Pancreas (tissue), 10 donors: ENCODE data around the gene HTR6. TPM values are rescaled to one million over a fixed set of nuclear protein-coding genes. Genes with fewer than 3 reads are reported as not detected.
"Not testable (repeated sequence)": the region's sequence is repeated elsewhere in the genome, so short reads cannot be mapped to it uniquely, and the experiment has no call there.

Experiments used
- ATAC-seq, 4 donors: fragments of 200-7000 bp; cut with Tn5 transposase; one replicate each; pipeline versions ENCODE4 v1.8.0 to v1.9.1; 2020; ENCODE audit warnings: mild to moderate bottlenecking in 4 of 4, moderate library complexity in 4 of 4
- DNase-seq, 6 donors: peaks; one replicate each; pipeline ENCODE4 v3.0.0-alpha.2; 2020
- FAIRE-seq: peaks from 2 replicates; lab custom pipeline; 2012; peaks lifted over from hg19 to GRCh38; lab: Jason Lieb, UNC
- H3K27ac ChIP-seq, 4 donors: fragments of 200-600 bp; sonication (generic); 1 replicate in 3 of 4; 2 replicates in 1 of 4; pipeline versions ENCODE4 v1.5.0 to v1.8.0; 2020
- H3K27me3 ChIP-seq, 4 donors: fragments of 200-600 bp; one replicate each; pipeline ENCODE4 v1.8.0; 2021
- H3K36me3 ChIP-seq, 3 donors: fragments of 200-600 bp; sonication (generic) in 1 of 3; one replicate each; pipeline versions ENCODE4 v1.5.0 to v1.8.0; 2020 to 2021
- H3K4me1 ChIP-seq, 3 donors: fragments of 200-600 bp; one replicate each; pipeline ENCODE4 v1.8.0; 2021
- H3K4me3 ChIP-seq, 4 donors: fragments of 200-600 bp; sonication (generic) in 2 of 4; one replicate each; pipeline versions ENCODE4 v1.5.0 to v1.8.0; 2020 to 2021
- H3K9me3 ChIP-seq, 4 donors: fragments of 200-600 bp; one replicate each; pipeline ENCODE4 v1.8.0; 2021
- WGBS, 2 donors: extraction: QIAGEN DNeasy Blood & Tissue Kit; methylation state at CpG; one replicate each; pipeline ENCODE4 v1.1.7; 2013; 5-methylcytosine and 5-hydroxymethylcytosine counted together
- intact Hi-C, 3 donors: fragments of 100-400 bp; cut with DNase I; formaldehyde crosslinking; loops; one replicate each; pipeline versions ENCODE4 v1.11.1 to v1.14.2; 2022
- polyA plus RNA-seq, 2 donors: library from polyadenylated mRNA; stranded (reverse); fragments of 200-250 nt; gene quantifications; one replicate each; pipeline ENCODE4 v1.2.3, GENCODE V29; 2013
- total RNA-seq, 6 donors: library from RNA; stranded (reverse); fragmentation: NEBNext Ultra II Directional in 4 of 6; extraction: Animal tissue kit (Norgen Biotek cat#: 25700) in 4 of 6; gene quantifications; one replicate each; pipeline versions ENCODE4 v1.2.1 to v1.2.4, GENCODE V29; 2021 to 2023
- TF ChIP-seq, protein P1 (sequence below), 4 donors: fragments of 200-600 bp; sonication (generic) in 3 of 4; IDR thresholded peaks; one replicate each; pipeline versions ENCODE4 v1.5.0 to v1.8.0; 2021; ENCODE audit warnings: antibody characterized with exemption in 4 of 4
- donor health status: healthy with polysubstance abuse.
- donor health status: DM: no; HTN: no; CAD: no; lungs with moderate emphysema.
- donor health status: DM: no; HTN: no; CAD: no.
- donor health status: control.
- donor health status: control.
- donor health status: Bipolar disorder and iron deficiency.
- donor health status: DM: yes; HTN: yes; CAD: no.
- donor health status: DM: no; HTN: no; CAD: no.
- donor health status: DM: no; HTN: no; CAD: no.
- donor health status: DM: yes; HTN: yes; CAD: no.

Gene HTR6
- total and polyA plus RNA-seq, 8 donors, result not detected

DNA sequence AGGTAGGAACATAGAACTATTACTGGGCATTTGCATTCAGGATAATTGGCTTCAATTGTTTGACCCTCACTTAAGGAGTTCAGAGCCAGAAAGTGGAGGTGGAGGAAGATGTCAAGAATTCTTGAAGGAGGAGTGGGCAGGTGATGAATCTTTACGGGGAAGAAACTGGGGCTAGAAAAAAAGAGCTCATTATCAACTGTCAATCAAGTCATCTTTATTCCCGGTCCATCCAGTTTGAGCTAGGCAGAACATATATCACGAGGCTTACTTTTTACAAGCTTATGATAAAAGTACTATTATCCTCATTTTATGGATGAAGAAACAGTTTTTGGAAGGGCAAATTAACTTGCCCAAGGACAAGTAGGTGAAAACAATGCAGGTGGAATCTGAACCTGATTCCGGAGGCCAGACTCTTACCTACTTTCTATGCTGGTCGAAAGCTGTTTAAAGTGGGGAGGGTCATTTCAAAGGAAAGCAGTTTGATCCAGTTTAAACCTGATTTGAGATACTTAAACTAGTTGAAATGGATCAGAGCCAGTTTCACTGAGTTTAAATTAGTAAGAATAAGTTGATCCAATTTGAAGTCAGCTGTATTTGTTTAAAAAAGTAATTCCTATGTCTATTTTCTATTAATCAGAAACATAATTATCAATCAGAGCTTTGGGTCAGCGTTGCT lies 33.8 kb upstream of the HTR6 start:
- Histone ChIP-seq H3K9me3 (no peaks in the 10 kb centered on the region), H3K4me3 (no peak overlapping the region), H3K27ac (no peak overlapping the region), H3K4me1 (no peaks in the 10 kb centered on the region), H3K36me3 (peaks cover 0 to 14% (median 0%) of the 10 kb centered on the region in 3 donors), H3K27me3 (no peaks in the 10 kb centered on the region)
- TF ChIP-seq, protein P1, sequence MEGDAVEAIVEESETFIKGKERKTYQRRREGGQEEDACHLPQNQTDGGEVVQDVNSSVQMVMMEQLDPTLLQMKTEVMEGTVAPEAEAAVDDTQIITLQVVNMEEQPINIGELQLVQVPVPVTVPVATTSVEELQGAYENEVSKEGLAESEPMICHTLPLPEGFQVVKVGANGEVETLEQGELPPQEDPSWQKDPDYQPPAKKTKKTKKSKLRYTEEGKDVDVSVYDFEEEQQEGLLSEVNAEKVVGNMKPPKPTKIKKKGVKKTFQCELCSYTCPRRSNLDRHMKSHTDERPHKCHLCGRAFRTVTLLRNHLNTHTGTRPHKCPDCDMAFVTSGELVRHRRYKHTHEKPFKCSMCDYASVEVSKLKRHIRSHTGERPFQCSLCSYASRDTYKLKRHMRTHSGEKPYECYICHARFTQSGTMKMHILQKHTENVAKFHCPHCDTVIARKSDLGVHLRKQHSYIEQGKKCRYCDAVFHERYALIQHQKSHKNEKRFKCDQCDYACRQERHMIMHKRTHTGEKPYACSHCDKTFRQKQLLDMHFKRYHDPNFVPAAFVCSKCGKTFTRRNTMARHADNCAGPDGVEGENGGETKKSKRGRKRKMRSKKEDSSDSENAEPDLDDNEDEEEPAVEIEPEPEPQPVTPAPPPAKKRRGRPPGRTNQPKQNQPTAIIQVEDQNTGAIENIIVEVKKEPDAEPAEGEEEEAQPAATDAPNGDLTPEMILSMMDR (IDR thresholded peaks at IDR 0.05), result no peak
- ATAC-seq, result no peak
- no peak for FAIRE-seq
- no peak for DNase-seq
- 72 to 73% methylated on average over 6 of the region's 6 CpGs for WGBS, 2 donors
- intact Hi-C loops, result no loop called here

DNA sequence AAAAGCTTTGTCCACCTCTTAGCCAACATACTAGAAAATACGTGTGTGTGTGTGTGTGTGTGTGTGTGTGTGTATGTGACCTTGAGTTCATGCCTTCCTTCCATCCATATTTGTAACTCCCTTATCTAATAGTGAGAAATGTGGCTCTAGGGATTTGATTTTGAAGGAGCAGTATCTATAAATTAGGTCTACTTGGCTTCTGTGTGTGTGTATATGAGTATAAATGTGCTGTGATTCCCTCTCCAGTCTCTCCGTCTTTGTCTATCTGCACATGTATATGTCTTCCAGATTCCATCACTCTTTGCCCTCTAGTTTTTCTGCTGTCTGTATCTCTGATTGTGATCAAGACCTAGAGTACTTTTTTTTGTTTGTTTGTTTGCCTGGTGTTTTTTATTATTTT lies 32.5 kb upstream of the HTR6 start:
- FAIRE-seq, result no peak
- intact Hi-C loops, result no loop called here
- no peak overlapping the region for H3K27ac ChIP-seq
- ATAC-seq, result no peak
- H3K4me1 ChIP-seq, result no peaks in the 10 kb centered on the region
- H3K27me3 ChIP-seq, result no peaks in the 10 kb centered on the region
- TF ChIP-seq, protein P1 (IDR thresholded peaks at IDR 0.05), result no peak
- WGBS, 2 donors, result 74 to 77% methylated on average over 2 of the region's 2 CpGs
- no peak overlapping the region for H3K4me3 ChIP-seq
- DNase-seq, result no peak
- H3K36me3 ChIP-seq, result peaks cover 0 to under 1% (median 0%) of the 10 kb centered on the region in 3 donors
- no peaks in the 10 kb centered on the region for H3K9me3 ChIP-seq

DNA sequence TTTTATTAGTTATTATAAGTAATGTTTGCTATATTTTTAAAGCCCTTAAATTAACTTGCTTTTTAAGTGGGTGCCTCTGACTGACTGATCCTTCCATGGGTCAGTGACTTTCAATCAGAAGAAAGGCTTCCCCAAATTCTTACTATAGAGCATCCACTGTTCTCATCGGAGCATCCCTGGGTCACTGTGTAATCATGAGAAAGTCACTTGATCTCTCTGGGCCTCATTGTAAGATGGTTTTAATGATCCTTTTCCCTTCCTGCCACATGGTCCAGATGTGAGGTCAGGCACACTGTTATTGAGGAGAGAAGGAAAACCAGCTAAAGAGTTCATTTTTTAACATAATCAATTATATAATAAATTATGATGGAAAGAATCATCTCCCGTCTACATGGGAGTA lies 31.6 kb upstream of the HTR6 start:
- TF ChIP-seq, protein P1 (IDR thresholded peaks at IDR 0.05), result no peak
- no peaks in the 10 kb centered on the region for H3K27me3 ChIP-seq
- no peaks in the 10 kb centered on the region for H3K4me1 ChIP-seq
- H3K4me3 ChIP-seq, result no peak overlapping the region
- intact Hi-C loops, result no loop called here
- no peaks in the 10 kb centered on the region for H3K36me3 ChIP-seq
- H3K27ac ChIP-seq, result no peak overlapping the region
- ATAC-seq (no peak), DNase-seq (no peak), FAIRE-seq (no peak)
- no peaks in the 10 kb centered on the region for H3K9me3 ChIP-seq
- WGBS, 2 donors, result 78 to 94% methylated on average over 2 of the region's 2 CpGs

DNA sequence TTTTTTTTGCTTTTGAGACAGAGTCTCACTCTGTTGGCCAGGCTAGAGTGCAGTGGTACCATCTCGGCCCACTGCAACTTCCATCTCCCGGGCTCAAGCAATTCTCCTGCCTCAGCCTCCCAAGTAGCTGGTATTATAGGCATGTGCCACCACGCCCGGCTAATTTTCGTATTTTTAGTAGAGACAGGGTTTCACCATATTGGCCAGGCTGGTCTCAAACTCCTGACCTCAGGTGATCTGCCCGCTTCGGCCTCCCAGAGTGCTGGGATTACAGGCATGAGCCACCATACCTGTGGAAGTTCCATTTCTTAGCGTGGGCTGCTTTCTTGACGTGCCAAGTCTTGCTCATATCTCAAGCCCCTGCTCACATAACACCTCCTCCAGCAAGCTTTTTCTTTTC lies 29.6 kb upstream of the HTR6 start:
- WGBS, 2 donors, result 90 to 91% methylated on average over 9 of the region's 9 CpGs
- ATAC-seq, H3K27ac ChIP-seq, DNase-seq, H3K4me1 ChIP-seq, H3K9me3 ChIP-seq, intact Hi-C loops, FAIRE-seq, H3K4me3 ChIP-seq, H3K27me3 ChIP-seq, H3K36me3 ChIP-seq: not testable (repeated sequence)

DNA sequence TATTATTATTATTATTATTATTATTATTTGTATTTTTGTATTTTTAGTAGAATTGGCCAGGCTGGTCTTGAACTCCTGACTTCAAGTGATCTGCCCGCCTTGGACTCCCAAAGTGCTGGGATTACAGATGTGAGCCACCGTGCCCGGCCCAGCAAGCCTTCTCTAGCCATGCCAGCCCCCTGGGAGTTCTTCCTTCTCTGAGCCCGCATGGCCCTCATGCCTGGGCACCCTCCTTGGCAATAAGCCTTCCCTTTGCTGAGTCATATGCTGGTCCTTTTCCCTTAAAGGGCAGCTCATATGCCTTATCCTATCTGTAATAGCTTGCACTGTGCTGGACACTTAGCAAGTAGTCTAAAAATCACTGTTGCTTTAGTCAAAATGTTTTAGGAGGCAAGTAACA lies 29.0 kb upstream of the HTR6 start:
- no peak for DNase-seq
- Histone ChIP-seq H3K9me3 (no peaks in the 10 kb centered on the region), H3K36me3 (no peaks in the 10 kb centered on the region), H3K4me1 (no peaks in the 10 kb centered on the region), H3K4me3 (no peak overlapping the region), H3K27me3 (no peaks in the 10 kb centered on the region), H3K27ac (no peak overlapping the region)
- TF ChIP-seq, protein P1 (IDR thresholded peaks at IDR 0.05), result no peak
- FAIRE-seq, result no peak
- WGBS, 2 donors, result 90 to 95% methylated on average over 4 of the region's 4 CpGs
- intact Hi-C loops, result no loop called here
- no peak for ATAC-seq
